HK-2 (cell line): ENCODE measurements around the gene CPXM2.

Experiments used
- DNase-seq: peaks from one replicate; pipeline ENCODE4 v3.0.0-alpha.2; 2018; ENCODE audit not compliant: unreplicated experiment

The CPXM2 gene

DNA sequence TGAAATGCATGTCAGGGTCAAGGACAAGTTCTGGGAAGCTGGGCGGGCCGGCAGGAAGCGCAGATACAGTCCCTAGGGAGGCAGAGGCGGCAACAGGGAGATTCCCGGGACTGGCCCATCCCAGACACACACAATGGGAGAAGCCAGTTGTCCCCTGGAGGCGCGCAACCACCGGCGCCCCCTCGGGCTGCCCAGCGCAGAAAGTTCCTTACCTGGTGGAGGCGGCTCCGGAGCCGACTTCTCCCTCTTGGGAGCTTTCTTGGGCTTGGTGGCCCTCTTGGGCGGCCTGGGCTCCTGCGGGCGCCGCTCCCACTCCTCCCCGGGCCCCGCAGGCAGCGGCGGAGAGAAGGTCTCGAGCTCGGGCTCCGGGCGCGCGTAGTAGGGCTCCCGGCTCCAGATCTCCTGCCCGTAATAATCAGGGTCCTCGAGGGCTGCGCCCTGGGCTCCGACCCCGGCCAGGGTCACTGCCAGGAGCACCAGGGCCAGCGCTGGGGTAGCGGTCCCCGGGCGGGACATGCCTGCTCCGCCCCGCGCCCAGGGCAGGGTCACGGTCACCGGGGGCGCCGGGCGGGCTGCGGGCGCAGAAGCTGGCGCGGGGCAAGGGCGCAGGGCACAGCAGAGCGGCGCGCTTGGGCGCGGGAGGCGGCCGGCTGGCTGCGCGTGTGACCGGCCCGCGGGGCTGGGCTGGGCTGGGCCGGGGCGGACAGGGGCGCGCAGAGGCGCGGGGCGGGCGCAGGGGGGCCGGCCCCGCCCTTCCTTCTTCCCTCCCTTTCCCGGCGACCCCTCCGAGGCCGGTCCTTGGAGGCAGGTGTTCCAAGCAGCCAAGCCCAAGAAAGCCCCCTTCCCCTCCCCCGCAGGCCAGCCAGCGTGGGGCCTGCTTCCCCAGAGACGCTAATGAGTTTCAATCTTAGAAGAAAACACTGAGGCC lies at the start of gene CPXM2:
CPXM2 (minus strand) TSS at position 664 of the 928 bp plus-strand sequence; CDS start at position 516, 148 bp downstream.
- DNase-seq = no peak

DNA sequence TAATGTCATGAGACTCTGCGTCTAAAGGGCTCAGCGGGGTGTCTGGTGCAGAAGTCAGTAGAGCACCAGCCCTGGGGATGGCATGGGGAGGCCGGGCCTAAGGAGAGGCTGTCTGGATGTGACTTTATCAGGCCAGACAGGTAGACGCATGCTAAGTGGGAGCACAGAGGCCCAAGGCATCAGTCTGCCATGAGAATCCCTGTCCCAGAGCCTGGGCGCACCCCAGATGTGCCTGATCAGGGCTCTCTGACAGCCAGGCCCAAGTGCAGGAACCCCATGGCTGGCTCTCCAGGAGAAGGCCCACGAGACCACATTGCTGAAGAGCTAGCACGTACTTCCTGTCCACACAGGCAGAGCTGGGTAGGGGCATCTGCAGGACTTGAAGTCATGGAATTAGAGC lies 48.0 kb upstream of the CPXM2 start:
- DNase-seq = no peak

DNA sequence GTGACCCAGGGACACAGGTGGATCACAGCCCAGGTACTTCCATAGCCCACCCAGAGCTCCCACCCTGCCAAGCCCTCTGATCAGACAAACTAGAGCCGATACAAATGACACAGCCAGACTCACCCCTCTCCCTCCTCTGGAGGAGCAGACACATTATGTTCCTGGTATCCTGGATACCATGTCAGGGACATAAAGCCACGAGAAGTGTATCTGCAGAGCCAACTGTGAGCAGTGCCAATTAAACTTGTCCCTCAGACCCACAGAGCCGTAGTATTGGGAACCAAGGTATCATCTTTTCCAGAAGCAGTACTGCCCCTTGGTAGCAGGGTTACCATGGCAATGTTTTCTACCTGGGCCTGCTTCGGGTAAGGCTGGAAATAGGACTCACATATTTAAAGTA lies 47.3 kb upstream of the CPXM2 start:
- DNase-seq = no peak

DNA sequence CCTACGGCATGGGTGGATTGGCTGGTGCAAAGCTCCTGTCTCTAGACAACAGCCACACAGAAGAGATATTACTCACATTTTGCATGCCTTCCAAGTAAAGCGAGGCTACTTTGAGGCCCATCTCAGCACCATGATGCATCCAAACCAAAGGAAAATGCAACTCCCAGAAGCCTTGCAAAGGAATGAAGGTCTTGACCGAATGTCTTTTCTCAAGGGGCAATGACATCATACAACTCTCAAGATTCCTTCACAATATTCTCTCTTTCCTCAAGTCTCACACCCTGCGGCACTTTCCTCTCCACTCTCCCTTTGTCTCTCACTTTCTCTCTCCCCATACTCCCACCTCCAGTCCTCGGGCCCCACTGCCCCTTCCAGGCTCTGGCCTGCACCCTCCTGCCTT lies 44.8 kb upstream of the CPXM2 start:
- no peak for DNase-seq

DNA sequence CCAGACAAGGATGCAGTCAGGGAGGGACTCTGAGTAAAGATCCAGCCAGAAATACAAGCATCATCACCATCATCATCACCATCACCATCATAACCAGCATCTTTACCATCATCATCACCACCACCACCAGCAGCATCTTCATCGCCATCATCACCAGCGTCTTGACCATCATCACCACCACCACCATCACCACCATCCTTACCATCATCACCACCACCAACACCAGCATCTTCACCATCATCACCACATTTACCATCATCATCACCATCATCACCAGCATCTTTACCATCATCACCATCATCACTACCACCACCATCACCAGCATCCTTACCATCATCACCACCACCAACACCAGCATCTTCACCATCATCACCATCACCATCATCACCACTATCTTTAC lies 44.1 kb upstream of the CPXM2 start:
- DNase-seq = no peak

DNA sequence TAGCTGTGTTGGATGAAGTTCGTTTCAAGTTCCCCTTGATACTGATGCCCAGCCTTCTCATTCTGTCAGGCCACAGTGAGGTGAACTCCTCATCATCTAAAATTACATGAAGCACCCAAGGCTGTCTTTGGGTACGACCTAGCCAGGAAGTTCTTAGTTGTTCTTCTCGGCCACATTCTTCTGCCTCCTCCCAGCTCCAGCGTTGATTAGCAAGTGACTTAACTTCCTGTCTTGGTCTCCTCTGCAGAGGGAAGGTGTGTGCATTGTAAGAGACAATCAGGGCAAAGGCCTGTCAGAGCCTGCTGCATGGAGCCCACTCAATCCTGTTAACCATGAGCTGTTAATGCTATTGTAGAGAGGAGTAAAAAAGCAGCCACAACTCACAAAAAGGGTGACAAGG lies 43.2 kb upstream of the CPXM2 start:
- DNase-seq = no peak

DNA sequence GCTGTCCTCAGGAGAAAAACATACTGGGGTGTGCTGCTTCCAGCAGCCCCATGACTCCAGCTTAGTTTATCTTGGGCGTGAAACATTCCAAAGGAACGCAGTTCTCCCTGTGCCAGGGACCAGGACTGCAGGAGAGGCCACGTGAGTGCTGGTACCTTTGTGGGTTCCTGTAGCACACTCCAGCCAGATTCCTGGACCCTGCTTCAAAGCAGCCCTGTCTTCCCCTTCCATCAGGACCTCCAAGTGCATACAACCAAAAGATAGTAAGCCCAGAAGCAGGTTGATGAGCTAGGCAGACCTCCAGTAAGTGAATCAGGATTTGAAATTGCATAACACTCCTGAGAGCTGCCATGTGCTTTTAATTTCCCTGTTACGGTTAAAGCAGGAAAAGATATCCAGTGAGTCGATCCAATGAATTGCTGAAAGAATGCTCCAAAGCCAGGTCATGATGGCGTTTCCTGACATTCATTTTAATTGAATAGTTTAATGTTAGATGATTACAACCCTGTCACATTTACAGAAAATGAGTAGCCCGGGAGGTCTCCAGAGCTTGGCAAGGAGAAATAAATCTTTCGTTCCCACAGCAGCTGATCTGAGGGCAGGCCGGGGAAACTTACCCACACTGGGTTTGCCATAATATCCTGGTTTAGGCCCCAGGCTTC lies 38.9 kb upstream of the CPXM2 start:
- no peak for DNase-seq

DNA sequence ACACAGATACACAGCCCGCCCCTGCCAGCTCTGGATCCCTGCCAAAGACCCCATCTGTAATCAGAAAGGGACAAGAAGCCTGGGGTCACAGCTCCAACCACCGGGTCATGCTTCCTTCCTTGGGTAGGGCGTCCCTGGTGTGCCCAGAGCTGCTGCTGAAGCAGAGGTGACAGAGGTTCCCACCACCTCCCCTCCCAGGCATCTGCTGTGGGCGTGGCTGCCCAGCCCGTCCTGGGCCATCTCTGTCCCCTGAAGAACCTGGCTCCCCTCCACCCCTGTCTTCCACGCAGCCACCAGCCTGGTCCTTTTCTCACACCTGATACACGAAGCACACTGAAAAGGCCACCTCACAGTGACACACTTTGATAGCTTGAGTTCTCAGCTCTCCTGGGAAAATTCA lies 38.2 kb upstream of the CPXM2 start:
- no peak for DNase-seq

DNA sequence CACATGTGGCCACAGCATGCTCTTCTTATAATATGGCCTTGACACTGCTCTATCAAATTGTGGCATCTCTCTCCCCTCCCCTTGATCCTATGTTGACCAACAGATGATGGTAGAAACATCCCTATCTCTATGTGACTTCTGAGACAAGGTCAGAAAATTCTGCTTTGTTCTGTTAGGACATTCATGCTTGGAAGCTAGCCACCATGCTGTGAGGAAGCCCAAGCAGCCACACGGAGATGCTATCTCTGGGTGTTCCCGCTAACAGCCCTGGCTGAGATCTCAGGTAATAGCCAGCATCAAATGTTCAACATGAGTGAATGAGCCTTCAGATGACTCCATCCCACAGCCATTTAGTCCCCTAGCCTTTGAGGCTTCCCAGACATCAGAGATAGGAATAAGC lies 36.8 kb upstream of the CPXM2 start:
- no peak for DNase-seq

DNA sequence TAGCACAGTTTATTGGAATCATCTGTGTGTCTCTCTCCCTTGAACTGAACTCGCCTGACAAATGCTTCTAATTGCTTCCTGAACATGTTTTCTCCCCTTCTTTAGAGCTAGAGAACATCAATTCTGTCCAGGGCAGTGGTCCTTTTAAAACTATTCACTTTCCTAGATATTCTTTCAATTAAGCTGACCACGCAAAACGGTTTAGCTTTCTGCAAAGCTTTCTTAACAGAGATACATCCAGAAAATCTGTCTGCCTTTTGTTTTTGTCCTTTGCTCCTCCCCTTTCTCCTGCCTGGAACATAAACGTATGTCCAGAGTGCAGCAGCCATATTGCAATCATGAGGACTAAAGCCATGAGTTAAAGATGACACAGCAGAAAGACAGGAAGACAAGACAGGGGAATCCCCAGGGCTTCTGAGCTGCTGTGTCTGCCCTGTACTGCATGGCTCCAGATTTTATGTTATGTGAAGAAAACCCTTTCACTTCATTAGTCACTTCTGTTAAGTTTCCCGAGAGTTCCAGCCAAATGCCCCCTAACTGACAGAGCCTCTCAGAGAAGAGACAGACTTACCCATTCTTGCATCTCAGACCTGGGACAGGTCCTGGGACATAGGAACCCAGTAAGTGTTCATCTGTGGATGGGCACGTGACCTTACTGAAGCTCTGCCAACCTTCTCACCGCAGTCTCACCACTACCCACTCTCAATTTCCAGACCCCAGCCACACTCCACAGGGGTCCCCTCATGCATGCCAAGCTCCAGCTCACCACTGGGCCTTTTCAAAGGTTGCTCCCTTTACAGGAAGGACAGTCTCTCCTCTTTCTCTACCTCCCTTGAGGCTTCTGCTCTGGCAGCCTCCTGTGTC lies 35.0 kb upstream of the CPXM2 start:
- peak; percentile 28 for DNase-seq

DNA sequence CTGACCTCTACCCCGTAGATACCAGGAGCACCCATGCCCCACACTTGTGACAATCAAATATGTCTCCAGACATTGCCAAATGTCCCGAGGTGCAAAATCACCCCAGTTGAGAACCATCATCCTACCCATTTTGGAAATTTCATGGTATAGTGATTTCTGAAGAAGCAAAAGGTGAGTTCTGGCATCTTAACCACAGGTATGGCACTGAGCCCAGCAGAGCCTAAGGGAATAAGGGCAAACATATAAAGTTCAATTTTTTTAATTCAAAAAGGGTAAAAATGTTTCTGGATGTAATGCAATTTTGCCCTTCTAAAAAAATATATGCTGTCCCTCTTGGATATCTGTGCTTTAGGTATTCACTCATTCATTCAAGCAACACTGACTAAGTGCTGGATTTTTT lies 30.5 kb upstream of the CPXM2 start:
- no peak for DNase-seq

DNA sequence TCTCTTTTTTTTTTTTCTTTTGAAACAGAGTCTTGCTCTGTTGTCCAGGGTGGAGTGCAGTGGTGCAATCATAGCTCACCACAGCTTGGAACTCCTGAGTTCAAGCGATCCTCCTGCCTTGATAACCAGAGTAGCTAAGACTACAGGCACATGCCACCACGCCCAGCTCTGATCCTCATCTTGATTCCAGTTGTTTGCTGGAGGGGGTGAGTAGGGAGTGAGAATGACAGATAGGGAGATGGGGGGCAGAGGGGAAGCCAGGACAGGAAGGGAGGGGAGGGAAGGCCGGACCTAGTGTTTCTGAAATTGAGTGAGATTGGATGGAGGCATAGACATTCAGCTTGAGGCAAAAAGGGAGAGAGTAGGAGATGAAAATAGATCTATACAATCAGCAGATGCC lies 25.2 kb upstream of the CPXM2 start:
- DNase-seq = no peak

DNA sequence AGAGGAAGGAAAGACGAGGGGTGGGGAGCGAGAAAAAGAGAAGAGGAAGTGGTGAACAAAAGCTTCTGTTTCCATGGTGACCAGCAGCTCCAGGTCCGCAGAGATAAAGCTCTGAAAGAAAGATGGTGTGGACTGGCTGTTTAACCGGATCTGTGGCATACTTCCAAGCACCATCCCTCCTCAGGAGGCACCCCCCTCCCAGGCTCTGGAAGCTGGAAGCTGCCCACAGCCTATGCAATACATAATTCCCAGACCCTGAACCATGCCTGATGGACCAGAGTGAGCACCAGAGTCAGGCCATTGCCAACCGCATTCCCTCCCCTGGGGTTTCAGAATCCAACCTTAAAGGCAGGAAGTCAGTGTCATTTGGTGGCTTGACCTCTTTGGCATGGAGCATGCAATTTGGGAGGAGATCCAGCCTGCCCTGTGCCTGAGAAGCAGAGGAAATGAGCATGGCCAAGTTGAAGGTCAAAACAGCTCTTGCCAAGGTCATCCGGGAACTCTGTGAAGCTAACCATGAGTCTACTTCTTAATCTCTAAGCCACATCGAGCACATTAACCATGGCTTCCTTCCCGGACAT lies 22.2 kb upstream of the CPXM2 start:
- no peak for DNase-seq

DNA sequence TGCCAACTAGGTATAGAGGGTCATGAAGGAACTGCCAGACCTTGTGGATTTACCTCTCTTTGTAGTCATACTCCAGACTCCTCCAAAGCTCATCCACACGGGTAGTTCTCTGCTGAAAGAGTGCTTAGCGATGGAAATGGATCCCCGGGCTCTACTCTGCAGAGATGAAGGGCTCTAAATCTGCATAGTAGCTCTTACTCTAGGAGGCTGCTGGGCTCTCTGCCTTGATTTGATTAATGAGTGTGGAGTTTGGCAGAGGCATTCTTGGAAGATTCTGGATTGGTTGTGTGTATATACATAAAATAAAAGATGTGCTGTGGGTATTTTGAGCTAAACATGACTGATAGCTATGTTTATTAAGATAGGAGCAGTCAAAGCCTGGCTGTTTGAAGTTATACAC lies 21.3 kb upstream of the CPXM2 start:
- no peak for DNase-seq

DNA sequence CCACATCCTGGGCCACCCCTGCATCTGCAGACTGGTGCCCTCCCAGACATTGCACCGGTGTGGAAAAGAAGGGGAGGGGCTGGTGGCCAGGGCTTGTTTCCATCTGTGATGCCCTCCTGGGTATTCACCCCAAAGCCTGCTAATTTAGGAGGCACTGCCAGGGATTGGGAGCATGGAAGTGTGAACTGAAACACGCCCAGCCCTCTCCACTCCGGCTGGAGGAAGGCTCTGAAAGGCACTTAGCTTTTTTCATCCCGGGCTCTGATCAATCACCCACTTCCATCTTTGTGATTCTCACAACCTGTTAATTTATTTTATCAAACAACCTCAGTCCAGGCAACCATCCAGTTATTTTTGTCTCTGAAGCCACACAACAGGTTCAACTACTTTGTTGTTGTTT lies 20.9 kb upstream of the CPXM2 start:
- DNase-seq = no peak

DNA sequence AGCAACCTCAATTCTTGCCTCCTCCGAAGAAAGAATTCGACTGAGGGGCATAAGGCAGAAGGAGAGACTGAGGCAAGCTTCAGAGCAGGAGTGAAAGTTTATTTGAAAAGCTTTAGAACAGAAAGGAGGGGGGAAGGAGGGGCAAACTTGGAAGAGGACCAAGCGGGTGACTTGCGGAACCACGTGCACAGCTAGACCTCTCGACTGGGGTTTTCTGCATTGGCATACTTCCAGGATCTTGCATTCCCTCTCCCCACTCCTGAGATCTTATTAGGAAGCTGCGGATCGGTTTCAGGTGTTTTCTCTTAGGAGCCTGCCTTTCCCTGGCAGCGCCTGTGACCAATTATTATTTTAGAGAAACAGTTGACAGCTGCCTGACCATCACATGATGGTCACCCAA lies 20.3 kb upstream of the CPXM2 start:
- DNase-seq = no peak

DNA sequence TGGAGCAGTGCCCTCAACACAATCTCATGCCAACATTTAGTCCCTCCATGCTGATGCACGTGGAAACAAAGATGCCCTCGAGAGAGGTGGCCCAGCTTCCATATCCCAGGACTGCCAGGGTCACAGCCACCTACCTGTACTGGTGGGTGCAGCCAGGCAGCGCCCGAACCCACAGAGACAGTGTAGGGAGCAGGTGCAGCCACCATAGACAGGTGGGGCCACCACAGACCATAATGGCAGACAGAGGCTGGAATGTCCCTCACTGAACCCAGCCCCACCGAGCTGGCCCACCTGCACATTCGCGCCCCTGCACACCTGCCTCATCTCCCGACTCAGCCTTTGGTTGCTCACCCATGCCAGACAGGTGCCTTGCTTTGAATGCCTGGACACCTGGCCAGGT lies 18.3 kb upstream of the CPXM2 start:
- DNase-seq = no peak

DNA sequence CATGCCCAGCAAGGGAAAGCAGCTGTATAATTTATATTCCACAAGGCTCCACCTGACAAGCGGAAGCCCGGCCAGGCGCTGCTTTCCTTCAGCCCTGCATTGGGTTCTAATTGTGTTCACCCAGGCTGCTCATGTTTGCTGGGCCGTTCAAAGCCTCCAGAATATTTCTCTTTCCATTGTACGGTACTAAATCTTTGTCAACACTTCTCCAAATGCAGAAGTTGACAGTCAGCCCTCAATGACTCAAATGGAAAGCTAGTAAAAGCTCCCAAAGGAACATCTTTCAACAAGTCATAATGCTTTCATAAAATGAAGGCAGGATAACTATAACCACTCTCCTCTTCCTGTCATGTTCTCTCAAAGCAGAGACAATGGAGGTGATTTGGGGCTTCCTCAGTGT lies 17.8 kb upstream of the CPXM2 start:
- DNase-seq = no peak

DNA sequence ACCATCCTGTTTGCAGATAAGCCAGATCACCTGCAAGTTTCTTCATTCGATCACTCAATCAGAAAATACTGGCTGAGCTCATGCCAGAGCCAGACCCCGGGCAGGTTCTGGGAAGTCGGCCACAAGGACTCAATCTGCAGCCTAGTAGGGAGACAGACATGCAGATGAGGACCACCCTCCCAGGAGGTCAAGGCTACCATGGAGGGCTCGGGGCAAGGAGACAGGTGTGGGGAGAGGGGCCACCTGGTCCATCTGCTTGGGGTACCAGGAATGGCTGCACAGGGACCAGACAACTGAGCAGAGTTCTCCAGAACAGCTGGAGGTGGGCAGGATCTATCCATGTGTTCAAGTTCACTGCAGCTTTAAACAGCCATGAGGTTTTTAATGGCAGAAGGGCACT lies 16.8 kb upstream of the CPXM2 start:
- no peak for DNase-seq

DNA sequence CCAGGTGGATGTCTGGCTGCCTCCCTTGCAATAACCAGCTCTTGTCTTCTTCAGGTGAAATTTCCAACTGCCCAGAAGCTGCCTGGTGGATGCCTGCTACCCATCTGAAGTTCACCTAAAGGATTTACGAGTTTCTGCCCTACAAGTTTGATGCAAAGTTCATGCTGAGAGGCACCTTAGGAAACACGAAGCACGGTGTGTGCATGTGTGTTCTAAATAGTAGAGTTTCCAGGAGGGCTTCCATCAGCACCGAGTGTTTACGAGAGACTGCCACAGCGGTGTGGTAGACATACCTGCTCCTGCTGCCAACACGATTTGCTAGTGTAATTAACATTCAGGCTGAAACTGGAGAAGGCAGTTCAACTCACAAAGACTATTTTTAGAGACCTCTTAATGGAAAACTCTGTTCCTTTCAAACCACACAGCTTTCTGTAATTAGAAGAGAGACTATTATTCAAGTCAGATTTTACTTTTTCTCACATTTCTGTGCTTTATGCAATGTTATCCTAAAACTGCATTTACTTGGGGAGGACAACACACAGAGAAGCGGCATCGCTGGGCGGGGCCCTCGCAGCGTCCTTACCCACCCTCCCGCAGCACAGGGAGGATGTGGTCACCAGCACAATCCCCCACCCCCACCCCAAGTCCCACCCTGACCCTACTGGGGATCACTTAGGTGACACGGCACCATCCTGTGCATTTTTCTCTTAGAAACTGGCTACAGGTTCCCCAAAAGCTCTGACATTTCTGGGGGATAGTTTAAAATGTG lies 15.5 kb upstream of the CPXM2 start:
- no peak for DNase-seq

DNA sequence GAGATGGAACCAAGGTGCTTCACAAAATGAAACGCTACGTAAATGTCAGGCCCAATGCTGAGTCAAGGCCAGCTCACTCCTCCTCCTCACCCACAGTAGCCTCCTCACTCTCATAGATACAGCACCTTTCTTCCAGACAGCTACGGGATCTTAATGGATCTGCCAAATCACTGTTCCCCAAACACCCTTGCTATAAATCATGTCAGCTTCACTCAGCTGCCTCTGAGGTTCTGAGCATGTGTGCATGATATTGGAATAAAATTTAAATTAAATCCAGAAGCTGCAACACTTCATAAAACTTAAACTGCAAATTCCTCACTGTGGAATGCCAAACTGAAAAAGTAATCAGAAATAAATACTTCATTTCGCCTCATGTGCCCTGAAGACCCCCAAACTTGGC lies 14.7 kb upstream of the CPXM2 start:
- DNase-seq = no peak
